ENCODE results near the gene ARNT2.
"Not testable (repeated sequence)": the region's sequence is repeated elsewhere in the genome, so short reads cannot be mapped to it uniquely, and the experiment has no call there.

The ARNT2 gene

GRCh38 chr15:80404057-80404760 lies at the start of gene ARNT2:
ARNT2 (plus strand) TSS chr15:80404382; CDS start chr15:80404516, 134 bp downstream.
- no peak for DNase-seq (ENCODE audit: low read depth)

DNA sequence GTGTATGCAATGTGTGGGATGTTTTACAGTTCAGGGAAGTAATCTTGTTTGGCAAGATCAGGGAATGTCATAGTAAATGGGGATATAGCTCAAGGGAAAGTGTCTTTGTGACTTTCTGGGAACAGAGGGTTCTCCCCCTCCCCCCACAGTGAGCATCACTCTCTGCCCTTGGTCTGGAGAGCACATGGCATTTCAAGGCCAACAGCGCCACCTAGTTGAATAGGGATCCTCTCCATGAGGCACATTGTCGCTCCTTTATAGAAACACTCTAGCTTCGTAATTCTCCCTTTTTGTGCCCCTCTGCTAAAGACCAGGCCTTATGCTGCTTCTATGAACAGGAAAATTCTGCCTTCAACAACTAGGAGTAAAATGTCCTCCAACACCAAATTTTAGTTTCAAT lies 37.1 kb upstream of the ARNT2 start:
- DNase-seq (ENCODE audit: low read depth): no peak

DNA sequence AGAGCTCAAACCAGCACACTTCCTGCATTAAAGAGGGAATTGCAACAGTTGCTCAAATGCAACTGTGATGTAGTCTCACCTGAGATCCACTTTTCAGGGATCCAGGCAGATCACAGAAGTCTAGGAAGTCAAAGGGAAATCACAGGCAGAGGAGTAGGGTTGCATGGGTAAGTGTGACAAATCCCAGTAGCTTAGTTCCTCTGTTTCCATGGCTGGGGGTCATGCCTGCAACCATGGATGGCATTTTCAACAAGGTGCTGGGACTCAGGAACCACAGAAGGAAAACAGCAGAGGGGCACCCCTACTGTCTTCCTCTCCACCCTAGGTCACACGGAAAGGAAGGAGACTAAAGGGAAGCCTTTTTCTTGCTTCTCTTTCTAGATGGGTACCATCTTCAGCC lies 36.5 kb upstream of the ARNT2 start:
- DNase-seq (ENCODE audit: low read depth): no peak

GRCh38 chr15:80371924-80372323 lies 32.3 kb upstream of the ARNT2 start:
- no peak for DNase-seq (ENCODE audit: low read depth)

DNA sequence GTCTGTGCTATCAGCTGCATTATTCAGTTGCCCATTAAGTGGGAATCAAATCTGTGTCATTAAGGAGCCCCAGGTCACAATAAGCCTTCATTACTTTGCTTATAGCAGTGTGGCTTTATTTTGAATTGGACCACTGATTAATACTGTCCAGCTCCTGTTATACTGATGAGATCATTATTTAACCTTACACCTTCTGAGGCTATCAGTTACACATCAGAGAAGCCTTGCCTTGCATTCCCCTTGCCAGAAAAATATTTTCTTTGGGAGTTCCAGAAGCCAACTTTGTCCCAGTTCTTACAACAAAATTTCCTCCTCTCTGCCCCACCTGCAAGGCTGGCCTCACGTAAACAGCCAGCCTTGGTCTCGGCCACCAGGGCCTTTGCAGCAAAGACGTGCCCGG lies 29.7 kb upstream of the ARNT2 start:
- DNase-seq (ENCODE audit: low read depth): no peak

DNA sequence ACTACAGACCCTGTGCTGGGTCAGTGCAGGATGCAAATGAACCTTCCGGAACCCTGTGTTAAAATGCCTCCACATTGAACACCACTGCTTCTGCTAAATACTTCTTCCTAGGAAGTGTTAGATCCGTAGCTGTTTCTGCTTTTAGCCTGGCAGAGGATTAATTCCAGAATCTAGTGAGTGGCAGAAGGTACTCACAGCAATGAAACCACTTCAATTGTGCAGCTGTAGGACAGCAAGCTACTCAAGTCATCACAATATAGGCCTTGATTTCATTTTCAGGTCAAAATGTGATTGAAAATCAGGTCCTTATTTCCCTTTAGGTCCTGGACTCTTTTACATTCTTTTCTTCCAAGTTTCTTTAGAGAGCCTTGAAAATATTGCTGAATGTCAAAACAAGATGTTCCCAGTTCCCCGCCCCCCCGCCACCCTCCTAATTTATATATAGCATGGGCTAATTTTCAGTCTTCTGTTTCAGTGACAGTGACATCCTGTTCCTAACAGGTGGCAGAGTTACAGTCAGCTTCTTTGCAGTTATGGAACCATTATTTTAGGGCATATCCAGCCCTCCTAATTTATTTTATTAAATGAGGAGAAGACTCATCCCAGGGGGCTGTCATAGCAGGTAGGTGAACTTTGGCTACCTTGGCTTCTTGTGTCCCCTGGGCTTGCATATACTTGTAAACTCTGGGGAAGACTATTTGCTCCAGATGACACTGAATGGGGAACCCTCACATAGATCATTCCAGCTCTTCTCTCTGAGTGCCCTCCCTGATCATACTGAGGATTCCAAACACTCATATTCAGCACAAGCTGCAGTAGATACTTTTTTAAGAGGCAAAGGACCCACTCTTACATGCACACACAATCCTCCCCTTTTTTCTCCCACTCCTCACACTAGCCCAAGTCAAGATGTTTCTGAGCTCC lies 28.0 kb upstream of the ARNT2 start:
- DNase-seq (ENCODE audit: low read depth): no peak

- no peak for DNase-seq (ENCODE audit: low read depth)
Measured at GRCh38 chr15:80379693-80380092, 24.5 kb upstream of the ARNT2 start.

DNA sequence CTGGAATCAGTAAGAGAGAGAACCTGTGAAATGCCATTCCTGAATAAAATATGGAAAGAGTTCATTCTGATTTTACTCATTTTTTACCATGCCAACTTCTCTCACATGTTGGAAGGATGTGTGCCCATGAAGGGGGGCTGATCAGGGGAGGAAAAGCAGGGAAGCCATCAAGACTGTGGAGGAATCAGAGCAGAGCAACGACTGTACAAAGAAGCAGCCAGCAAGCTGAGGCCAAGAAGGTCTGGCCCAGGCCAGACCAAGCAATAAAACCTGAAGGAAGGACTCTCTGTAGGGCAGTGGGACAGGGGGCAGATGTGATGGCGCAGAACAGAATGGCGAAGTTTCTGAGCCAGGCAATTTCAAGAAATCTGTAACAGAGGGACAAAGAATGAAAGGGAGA lies 24.0 kb upstream of the ARNT2 start:
- DNase-seq (ENCODE audit: low read depth): no peak

- DNase-seq (ENCODE audit: low read depth): no peak
Measured at GRCh38 chr15:80382285-80382684, 21.9 kb upstream of the ARNT2 start.

DNA sequence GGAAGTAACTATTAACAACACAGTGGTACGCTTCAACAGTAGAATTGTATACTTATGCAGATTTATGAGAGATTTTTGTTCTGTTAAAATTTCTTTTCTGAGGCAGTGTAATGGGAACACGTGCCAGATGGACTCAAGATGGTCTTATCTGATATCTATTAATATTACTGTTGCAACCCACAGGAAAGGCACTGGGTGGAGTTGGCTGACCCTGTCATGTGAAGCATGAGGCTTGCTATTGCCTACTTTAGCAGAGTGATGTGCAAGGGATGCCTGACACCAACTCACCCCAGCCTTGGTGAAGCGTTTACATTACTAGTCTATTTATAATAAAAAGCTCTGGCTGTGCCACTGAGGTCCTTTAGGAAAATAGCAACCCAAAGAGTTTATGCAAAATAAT lies 19.8 kb upstream of the ARNT2 start:
- no peak for DNase-seq (ENCODE audit: low read depth)

DNA sequence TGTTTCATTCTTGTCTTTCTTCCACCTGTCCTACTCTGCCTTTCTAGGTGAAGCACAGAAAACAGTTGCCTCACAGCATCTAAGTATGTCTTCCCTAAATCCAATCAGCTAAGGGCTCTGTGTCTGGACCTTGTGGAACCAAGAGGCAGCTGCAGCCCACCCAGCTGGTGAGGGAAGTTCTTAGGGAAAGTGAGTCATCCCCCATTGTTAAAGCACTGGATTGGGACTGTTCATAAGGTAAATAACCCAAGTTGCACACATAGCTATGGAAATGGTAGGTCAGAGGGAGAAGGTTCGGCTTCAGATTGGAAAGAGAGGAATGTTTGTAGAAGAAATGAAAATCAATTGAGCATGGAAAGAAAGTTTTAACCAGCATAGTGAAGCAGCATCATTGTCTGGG lies 18.0 kb upstream of the ARNT2 start:
- DNase-seq (ENCODE audit: low read depth): no peak

- no peak for DNase-seq (ENCODE audit: low read depth)
Measured at GRCh38 chr15:80388326-80388725, 15.9 kb upstream of the ARNT2 start.

DNA sequence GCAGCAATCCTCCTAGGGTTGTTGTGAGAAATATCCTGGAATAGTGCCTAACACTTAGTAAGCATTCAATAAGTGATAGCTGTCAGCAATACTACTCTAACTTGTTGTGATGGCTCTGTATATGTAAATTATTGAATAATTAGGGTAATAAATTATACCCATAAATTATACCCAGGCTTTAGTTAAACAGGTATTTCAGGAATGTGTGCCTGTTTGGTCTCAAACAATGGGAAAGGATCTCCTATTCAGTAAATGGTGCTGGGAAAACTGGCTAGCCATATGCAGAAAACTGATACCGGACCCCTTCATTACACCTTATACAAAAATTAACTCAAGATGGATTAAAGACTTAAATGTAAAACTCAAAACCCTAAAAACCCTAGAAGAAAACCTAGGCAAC lies 14.8 kb upstream of the ARNT2 start:
- DNase-seq (ENCODE audit: low read depth): no peak

- not testable (repeated sequence) for DNase-seq (ENCODE audit: low read depth)
Measured at GRCh38 chr15:80390942-80391341, 13.2 kb upstream of the ARNT2 start.

GRCh38 chr15:80395616-80396015 lies 8.6 kb upstream of the ARNT2 start:
- no peak for DNase-seq (ENCODE audit: low read depth)

DNA sequence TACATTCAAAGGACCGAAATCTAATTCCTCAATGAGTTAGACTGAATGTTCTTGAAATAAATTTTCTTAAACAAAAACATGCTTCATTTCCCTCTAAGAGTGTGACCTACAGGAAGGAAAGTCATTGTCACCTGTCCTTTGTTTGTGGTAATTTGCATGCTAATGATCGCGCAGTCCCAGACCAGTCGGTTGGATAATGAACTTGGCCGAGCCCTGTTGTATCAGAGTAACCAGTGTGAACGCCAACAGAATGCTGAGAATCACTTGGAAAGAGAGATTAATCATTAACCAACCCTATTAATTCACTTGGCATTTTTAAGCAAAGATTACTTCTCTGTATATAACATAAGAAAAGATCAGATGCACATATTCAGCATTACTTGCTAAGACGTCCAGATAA lies 8.1 kb upstream of the ARNT2 start:
- DNase-seq (ENCODE audit: low read depth): no peak

DNA sequence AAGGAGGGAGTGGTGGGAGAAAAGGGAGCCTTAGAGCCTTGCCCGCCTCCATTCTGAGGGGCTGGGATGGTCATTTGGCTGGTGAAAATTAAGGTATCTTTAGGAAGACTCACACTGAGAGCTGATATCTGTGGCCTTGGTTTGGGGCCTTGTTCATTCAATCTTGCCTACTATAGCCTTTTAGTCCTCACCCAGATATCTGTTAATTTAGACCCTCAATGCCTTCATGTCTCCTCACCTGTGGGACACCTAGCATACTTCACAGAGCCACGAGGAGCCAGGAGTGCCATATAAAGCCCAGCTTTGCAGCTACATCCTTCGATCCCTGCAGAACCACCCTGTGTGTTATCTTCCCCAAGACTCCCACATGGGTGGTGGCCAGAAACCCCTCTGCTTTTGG lies 4.7 kb upstream of the ARNT2 start:
- no peak for DNase-seq (ENCODE audit: low read depth)

DNA sequence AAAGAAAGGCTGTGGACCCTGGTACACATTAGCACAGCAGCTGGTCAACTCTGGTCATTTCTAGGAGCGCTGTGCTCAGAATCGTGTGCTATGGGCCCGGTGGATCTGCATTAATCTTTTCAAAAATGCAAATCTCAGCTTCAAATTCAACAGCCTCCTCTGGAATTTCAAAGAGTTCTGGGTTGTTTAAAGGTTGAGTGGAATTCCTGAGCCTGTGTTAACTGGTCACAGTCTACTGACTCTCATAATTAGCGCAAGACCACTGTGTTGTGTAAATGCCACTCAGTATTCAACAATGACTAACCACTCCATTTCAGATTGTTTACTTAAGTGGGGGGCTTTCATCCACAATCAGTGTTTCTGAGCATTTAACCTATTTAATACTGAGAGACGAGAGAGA lies 2.7 kb upstream of the ARNT2 start:
- DNase-seq (ENCODE audit: low read depth): no peak

DNA sequence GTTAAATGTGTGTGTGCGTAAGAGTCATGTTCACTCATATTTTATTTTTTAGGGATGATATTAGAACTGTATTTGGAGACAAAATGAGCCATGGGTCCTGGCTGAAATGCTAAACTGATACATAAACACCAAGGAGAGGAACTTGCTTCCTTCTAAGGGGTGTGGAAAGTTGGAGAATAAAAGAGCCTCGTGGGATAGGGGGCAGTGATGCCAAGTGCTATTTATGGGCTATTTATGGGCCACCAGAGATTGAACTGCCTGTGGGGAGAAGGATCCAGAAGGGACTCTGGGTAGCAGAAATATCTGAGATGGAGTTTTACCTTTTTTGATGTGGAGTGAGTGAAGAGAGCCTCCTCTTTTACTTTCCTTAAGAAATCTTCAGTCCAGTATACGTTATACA lies 1.8 kb upstream of the ARNT2 start:
- no peak for DNase-seq (ENCODE audit: low read depth)

DNA sequence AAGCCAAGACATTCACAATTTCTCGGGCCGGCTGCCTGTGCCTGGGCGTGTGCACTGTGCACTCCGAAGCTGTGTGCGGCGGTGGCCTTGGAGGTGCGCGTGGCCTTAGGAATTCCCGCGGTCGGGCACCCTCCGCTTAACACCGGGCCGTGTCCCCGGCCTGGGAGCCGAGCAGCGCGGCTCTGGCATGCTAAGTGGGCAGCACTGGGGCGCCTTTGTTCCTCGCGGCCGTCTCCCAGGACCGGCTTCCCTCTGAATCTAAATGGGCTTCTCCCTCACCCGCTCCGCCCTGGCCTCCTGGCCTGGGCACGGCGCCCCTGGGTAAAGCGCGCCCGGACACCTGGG lies 498 bp upstream of the ARNT2 start:
- DNase-seq (ENCODE audit: low read depth): no peak

DNA sequence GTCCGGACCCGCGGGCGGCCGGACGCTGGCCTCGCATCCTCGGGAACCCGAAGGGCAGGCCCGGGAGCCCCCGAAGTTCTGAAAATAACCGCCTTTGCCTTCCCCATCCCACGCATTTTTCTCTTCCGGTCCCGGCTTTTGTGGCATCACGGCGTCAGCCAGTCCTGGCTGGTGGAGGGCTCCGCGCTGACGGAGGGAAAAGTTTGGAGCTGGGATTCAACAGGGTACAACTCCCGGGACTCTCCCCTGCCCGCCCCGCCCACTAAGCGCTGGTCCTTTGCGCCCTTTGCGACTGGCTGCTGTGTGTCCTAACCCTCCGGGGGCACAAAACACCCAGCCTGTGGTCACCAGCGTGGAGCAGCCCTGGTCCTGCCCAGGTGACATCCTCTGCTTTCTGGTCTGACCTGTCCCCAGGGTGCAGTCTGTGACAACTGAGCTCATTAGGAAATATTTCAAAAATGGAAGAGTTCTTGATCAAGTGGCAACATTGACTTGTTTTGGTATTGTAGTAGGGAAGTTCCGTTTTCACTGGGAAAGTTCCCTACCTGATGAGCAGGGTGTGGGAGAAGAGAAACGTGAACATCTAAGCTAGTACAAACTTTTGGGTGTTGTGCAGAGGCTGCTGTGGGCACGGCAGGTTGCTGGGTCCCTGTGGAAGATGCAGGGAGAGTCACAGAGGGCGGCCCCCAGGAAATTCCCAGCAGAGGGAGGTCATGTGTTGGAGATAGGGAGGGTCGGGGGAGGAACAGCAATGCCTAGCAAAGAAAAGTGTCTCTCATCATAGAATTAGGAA lies 775 bp downstream of the ARNT2 start:
- no peak for DNase-seq (ENCODE audit: low read depth)

DNA sequence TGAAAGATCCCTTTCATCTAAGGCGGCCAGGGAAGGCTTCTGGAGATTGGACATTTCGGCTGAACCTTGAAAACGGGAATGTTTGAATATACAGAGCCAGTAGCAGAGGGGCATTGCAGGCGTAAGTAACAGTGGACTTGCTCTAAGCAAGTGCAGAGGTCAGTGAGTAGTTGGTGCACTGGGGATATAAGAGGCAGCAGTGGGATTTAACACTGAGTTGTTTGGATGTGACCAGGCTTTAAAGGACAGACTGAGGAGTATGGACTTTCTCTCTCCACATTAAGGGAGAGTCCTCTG lies 1.3 kb downstream of the ARNT2 start:
- DNase-seq (ENCODE audit: low read depth): no peak

- no peak for DNase-seq (ENCODE audit: low read depth)
Measured at GRCh38 chr15:80405970-80406369, 1.8 kb downstream of the ARNT2 start.

Data from stimulated activated CD8-positive, alpha-beta memory T cell treated with anti-CD3 and anti-CD28 coated beads, Interleukin-15, amount 100 ng/mL, for 24 hours (primary cell).